HEK293 (cell line): ENCODE measurements around the gene LSS.

Experiments
- GLI4 ChIP-seq: fragments of 450-650 bp; formaldehyde crosslinking; IDR thresholded peaks from 2 replicates; pipeline ENCODE4 v1.5.1; 2016; ENCODE audit warnings: missing biosample characterization, missing genetic modification characterization
- ZEB2 ChIP-seq: fragments of 450-650 bp; formaldehyde crosslinking; IDR thresholded peaks from 2 replicates; pipeline ENCODE4 v1.5.1; 2016; ENCODE audit warnings: missing biosample characterization, missing genetic modification characterization
- ZNF121 ChIP-seq: fragments of 450-650 bp; formaldehyde crosslinking; IDR thresholded peaks from 2 replicates; pipeline ENCODE4 v1.5.1; 2016; ENCODE audit warnings: missing biosample characterization, missing genetic modification characterization
- ZNF24 ChIP-seq: fragments of 450-650 bp; formaldehyde crosslinking; IDR thresholded peaks from 2 replicates; pipeline ENCODE4 v1.5.1; 2016; ENCODE audit warnings: missing biosample characterization, missing genetic modification characterization
- ZNF274 ChIP-seq, 2 experiments: fragments of 200-500 bp in 1 of 2; fragments of 450-650 bp in 1 of 2; sonication (Bioruptor generic) in 1 of 2; formaldehyde crosslinking in 1 of 2; IDR thresholded peaks; 2 replicates each; pipeline versions ENCODE4 v1.5.1 to v1.6.1; 2014 to 2016; ENCODE audit warnings: borderline replicate concordance in 1 of 2, inconsistent platforms in 1 of 2, low read length in 1 of 2, missing biosample characterization in 1 of 2, missing genetic modification characterization in 1 of 2
- ZNF324 ChIP-seq: fragments of 450-650 bp; formaldehyde crosslinking; IDR thresholded peaks from 2 replicates; pipeline ENCODE4 v1.5.1; 2016; ENCODE audit warnings: missing biosample characterization, missing genetic modification characterization
- ZNF404 ChIP-seq: fragments of 450-650 bp; formaldehyde crosslinking; IDR thresholded peaks from 2 replicates; pipeline ENCODE4 v1.5.1; 2017; ENCODE audit warnings: missing biosample characterization, missing genetic modification characterization
- TF ChIP-seq, protein P1 (sequence below): fragments of 450-650 bp; formaldehyde crosslinking; IDR thresholded peaks from 2 replicates; pipeline ENCODE4 v1.5.1; 2016; ENCODE audit warnings: missing biosample characterization, missing genetic modification characterization

GRCh38 chr21:46168659-46169386, 59.8 kb downstream of the LSS start:
- TF ChIP-seq, protein P1, sequence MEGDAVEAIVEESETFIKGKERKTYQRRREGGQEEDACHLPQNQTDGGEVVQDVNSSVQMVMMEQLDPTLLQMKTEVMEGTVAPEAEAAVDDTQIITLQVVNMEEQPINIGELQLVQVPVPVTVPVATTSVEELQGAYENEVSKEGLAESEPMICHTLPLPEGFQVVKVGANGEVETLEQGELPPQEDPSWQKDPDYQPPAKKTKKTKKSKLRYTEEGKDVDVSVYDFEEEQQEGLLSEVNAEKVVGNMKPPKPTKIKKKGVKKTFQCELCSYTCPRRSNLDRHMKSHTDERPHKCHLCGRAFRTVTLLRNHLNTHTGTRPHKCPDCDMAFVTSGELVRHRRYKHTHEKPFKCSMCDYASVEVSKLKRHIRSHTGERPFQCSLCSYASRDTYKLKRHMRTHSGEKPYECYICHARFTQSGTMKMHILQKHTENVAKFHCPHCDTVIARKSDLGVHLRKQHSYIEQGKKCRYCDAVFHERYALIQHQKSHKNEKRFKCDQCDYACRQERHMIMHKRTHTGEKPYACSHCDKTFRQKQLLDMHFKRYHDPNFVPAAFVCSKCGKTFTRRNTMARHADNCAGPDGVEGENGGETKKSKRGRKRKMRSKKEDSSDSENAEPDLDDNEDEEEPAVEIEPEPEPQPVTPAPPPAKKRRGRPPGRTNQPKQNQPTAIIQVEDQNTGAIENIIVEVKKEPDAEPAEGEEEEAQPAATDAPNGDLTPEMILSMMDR (tag by site-specific recombination), result no peak
- no peak for TF ChIP-seq ZNF404 (tag by site-specific recombination)
- TF ChIP-seq ZEB2 (tag by site-specific recombination), result no peak
- no peak for TF ChIP-seq ZNF121 (tag by site-specific recombination)
- TF ChIP-seq ZNF274 (IDR thresholded peaks at IDR 0.05; ENCODE audit: low read length), result no peak
- TF ChIP-seq ZNF274 (tag by site-specific recombination; IDR thresholded peaks at IDR 0.05; ENCODE audit: borderline replicate concordance), result no peak
- TF ChIP-seq ZNF324 (tag by site-specific recombination), result no peak
- no peak for TF ChIP-seq GLI4 (tag by site-specific recombination)
- TF ChIP-seq ZNF24 (tag by site-specific recombination), result no peak
